AG04449 (cell line): ENCODE measurements around the gene ST3GAL4.

Experiments used
- CTCF ChIA-PET: fragments of 350-600 bp; formaldehyde crosslinking; extraction: SDS; loops from one replicate; lab custom pipeline; 2021; ENCODE audit warnings: antibody characterized with exemption; lab: Yijun Ruan, JAX
- POLR2A ChIA-PET: fragments of 400-600, 350-600 bp; formaldehyde crosslinking; extraction: SDS; loops from one replicate; lab custom pipeline; 2020; ENCODE audit warnings: antibody characterized with exemption, inconsistent platforms; lab: Yijun Ruan, JAX
- DNase-seq: peaks from one replicate; pipeline ENCODE4 v3.0.0-alpha.2; 2010; ENCODE audit warnings: low read depth, low spot score
- H3K4me3 ChIP-seq: 2 replicates; pipeline ENCODE4 v1.5.1; 2011; ENCODE audit warnings: low read depth, mild to moderate bottlenecking, control low read depth, low read length
- CTCF ChIP-seq: IDR thresholded peaks from one replicate; pipeline ENCODE4 v1.5.1; 2011; ENCODE audit warnings: mild to moderate bottlenecking, moderate library complexity, low read length, control low read depth, inconsistent platforms; ENCODE audit not compliant: insufficient read depth; ENCODE audit errors: missing control alignments

ST3GAL4 gene

DNA sequence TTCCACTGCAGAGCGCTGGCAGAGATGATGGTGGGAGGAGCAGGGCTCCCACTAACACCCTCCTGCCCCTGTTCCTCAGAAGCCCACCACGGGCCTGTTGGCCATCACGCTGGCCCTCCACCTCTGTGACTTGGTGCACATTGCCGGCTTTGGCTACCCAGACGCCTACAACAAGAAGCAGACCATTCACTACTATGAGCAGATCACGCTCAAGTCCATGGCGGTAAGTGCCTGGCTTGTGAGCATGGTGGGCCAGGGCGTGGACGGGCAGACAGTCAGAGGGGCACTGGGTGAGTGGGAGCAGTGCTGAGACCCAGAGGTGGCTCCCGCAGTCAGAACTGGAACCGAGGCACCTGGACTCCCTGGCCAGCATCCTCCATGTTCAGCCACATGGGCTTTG, 57.9 kb downstream of the ST3GAL4 start:
- DNase-seq = no peak
- CTCF ChIA-PET = interaction anchor here (0.8 to 4.0 kb wide), 3 partner anchors 67 to 103 kb away, joined by 3 to 17 read pairs (median 4); no protein-coding TSS in a partner anchor
- H3K4me3 ChIP-seq = no peak overlapping the region
- TF ChIP-seq CTCF = no peak
- POLR2A ChIA-PET = no interaction called here

DNA sequence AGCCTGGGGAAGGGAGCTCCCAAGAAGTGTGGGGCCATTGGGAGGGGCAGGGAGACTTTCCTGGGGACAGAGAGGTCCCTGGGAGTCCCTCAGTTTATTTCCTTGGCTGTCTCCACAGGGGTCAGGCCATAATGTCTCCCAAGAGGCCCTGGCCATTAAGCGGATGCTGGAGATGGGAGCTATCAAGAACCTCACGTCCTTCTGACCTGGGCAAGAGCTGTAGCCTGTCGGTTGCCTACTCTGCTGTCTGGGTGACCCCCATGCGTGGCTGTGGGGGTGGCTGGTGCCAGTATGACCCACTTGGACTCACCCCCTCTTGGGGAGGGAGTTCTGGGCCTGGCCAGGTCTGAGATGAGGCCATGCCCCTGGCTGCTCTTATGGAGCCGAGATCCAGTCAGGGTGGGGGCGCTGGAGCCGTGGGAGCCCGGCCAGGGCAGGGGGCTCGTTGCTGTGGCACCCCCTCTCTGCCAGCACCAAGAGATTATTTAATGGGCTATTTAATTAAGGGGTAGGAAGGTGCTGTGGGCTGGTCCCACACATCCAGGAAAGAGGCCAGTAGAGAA, 58.4 kb downstream of the ST3GAL4 start:
- ChIA-PET CTCF (interaction anchor here (0.8 to 4.0 kb wide), 2 partner anchors 67 to 103 kb away, joined by 4 to 17 read pairs; no protein-coding TSS in a partner anchor), POLR2A (no interaction called here)
- no peak overlapping the region for H3K4me3 ChIP-seq
- no peak for DNase-seq
- TF ChIP-seq CTCF = no peak

DNA sequence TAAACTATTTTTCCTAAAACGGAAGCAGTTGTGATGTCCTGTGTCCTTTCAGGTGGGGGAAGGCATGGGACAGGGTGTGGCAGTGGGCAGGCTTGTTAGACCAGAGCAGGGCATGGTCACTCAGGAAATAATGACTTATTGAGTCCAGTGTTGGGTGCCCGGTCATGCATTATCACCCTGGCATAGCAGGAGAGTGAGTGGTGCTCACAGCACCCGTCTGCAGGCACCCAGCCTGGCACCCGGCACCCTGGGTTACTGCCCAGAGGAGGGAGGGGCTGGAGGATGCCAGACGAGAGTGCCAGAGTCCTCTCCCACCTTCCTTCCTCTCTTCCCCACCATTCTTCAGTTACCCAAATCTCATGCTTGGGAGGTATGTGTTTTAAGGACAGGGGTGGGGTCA, 59.1 kb downstream of the ST3GAL4 start:
- ChIA-PET POLR2A (no interaction called here), CTCF (interaction anchor here (2.6 to 9.7 kb wide), 2 partner anchors 26 to 104 kb away, joined by 7 to 67 read pairs; no protein-coding TSS in a partner anchor)
- H3K4me3 ChIP-seq = no peak overlapping the region
- no peak for DNase-seq
- no peak for TF ChIP-seq CTCF

GRCh38 chr11:126415128-126415527, 59.6 kb downstream of the ST3GAL4 start:
- DNase-seq = no peak
- TF ChIP-seq CTCF = no peak
- ChIA-PET CTCF (interaction anchor here (2.6 to 9.7 kb wide), 2 partner anchors 26 to 104 kb away, joined by 7 to 67 read pairs; no protein-coding TSS in a partner anchor), POLR2A (no interaction called here)
- H3K4me3 ChIP-seq = no peak overlapping the region

DNA sequence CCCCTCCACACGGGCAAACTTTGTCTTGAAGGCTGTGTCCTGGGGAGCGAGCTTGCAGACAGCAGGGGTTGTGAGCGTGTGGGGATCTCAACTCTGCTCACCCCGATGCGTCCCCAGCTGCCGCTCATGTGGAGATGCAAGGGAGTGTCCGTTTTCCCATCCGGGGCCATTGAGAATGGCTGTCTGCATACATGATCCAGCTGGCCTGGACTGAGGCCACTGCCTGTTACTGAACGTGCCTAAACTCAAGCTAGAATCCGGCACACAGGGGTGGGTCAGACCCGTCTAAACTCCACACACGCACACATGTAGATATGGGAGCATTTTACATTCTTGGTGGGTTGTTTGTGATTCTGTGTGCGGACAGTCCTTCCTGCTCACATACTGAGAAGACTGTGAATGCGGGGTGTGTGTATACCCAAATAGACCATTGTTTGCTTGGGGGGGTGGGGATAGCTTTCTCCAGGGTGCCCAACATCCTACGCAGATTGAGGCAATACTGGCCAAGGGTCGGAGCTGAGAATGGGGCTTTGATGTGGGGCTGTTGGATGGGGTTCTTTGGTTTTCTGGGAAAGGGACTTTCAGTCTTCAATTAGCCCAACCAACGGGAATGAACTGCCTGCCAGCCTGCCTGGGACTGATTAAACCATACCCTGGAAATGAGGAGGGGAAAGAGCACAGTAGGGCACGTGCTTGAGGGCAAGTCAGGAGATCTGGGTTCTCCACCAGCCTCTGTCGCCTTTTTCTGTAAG, 60.4 kb downstream of the ST3GAL4 start:
- ChIA-PET POLR2A (no interaction called here), CTCF (interaction anchor here (1.8 to 9.7 kb wide), 4 partner anchors 14 to 105 kb away, joined by 7 to 67 read pairs (median 17); no protein-coding TSS in a partner anchor)
- no peak overlapping the region for H3K4me3 ChIP-seq
- no peak for TF ChIP-seq CTCF
- DNase-seq = no peak

GRCh38 chr11:126416542-126417090, 61.1 kb downstream of the ST3GAL4 start:
- no peak for TF ChIP-seq CTCF
- POLR2A ChIA-PET = no interaction called here
- no peak for DNase-seq
- CTCF ChIA-PET = interaction anchor here (1.8 to 9.7 kb wide), 4 partner anchors 14 to 106 kb away, joined by 7 to 67 read pairs (median 17); no protein-coding TSS in a partner anchor
- H3K4me3 ChIP-seq = peak overlapping the region; percentile 55
